ENCODE results near the gene IDI1. TPM values are rescaled to one million over a fixed set of nuclear protein-coding genes. Genes with fewer than 3 reads are reported as not detected.

The IDI1 gene
- total and polyA plus RNA-seq, 2 of the 13 experiments (the other 11 are each of a cell fraction or from before 2014, with no cell fraction given), result 44.4 to 145 TPM

- TF ChIP-seq, protein P1, sequence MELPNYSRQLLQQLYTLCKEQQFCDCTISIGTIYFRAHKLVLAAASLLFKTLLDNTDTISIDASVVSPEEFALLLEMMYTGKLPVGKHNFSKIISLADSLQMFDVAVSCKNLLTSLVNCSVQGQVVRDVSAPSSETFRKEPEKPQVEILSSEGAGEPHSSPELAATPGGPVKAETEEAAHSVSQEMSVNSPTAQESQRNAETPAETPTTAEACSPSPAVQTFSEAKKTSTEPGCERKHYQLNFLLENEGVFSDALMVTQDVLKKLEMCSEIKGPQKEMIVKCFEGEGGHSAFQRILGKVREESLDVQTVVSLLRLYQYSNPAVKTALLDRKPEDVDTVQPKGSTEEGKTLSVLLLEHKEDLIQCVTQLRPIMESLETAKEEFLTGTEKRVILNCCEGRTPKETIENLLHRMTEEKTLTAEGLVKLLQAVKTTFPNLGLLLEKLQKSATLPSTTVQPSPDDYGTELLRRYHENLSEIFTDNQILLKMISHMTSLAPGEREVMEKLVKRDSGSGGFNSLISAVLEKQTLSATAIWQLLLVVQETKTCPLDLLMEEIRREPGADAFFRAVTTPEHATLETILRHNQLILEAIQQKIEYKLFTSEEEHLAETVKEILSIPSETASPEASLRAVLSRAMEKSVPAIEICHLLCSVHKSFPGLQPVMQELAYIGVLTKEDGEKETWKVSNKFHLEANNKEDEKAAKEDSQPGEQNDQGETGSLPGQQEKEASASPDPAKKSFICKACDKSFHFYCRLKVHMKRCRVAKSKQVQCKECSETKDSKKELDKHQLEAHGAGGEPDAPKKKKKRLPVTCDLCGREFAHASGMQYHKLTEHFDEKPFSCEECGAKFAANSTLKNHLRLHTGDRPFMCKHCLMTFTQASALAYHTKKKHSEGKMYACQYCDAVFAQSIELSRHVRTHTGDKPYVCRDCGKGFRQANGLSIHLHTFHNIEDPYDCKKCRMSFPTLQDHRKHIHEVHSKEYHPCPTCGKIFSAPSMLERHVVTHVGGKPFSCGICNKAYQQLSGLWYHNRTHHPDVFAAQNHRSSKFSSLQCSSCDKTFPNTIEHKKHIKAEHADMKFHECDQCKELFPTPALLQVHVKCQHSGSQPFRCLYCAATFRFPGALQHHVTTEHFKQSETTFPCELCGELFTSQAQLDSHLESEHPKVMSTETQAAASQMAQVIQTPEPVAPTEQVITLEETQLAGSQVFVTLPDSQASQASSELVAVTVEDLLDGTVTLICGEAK (IDR thresholded peaks at IDR 0.05), result no peak
- TF ChIP-seq, protein P1 (CRISPR knock-in tag; IDR thresholded peaks at IDR 0.05), result no peak
- TF ChIP-seq TEF (CRISPR knock-in tag; IDR thresholded peaks at IDR 0.05) (no peak), CCAR2 (optimal IDR thresholded peaks at IDR 0.05; ENCODE audit: low read depth, low read length) (no peak), ZNF598 (CRISPR knock-in tag; IDR thresholded peaks at IDR 0.05; ENCODE audit: borderline replicate concordance) (no peak), ZNF317 (CRISPR knock-in tag; IDR thresholded peaks at IDR 0.05) (no peak), HNRNPL (IDR thresholded peaks at IDR 0.05; ENCODE audit: low read depth, low read length) (no peak), SRSF4 (IDR thresholded peaks at IDR 0.05; ENCODE audit: low read depth, low read length, poor library complexity, severe bottlenecking) (no peak)
- TF ChIP-seq, protein P2, sequence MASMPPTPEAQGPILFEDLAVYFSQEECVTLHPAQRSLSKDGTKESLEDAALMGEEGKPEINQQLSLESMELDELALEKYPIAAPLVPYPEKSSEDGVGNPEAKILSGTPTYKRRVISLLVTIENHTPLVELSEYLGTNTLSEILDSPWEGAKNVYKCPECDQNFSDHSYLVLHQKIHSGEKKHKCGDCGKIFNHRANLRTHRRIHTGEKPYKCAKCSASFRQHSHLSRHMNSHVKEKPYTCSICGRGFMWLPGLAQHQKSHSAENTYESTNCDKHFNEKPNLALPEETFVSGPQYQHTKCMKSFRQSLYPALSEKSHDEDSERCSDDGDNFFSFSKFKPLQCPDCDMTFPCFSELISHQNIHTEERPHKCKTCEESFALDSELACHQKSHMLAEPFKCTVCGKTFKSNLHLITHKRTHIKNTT (CRISPR knock-in tag; IDR thresholded peaks at IDR 0.05), result no peak
- TF ChIP-seq, protein P3, sequence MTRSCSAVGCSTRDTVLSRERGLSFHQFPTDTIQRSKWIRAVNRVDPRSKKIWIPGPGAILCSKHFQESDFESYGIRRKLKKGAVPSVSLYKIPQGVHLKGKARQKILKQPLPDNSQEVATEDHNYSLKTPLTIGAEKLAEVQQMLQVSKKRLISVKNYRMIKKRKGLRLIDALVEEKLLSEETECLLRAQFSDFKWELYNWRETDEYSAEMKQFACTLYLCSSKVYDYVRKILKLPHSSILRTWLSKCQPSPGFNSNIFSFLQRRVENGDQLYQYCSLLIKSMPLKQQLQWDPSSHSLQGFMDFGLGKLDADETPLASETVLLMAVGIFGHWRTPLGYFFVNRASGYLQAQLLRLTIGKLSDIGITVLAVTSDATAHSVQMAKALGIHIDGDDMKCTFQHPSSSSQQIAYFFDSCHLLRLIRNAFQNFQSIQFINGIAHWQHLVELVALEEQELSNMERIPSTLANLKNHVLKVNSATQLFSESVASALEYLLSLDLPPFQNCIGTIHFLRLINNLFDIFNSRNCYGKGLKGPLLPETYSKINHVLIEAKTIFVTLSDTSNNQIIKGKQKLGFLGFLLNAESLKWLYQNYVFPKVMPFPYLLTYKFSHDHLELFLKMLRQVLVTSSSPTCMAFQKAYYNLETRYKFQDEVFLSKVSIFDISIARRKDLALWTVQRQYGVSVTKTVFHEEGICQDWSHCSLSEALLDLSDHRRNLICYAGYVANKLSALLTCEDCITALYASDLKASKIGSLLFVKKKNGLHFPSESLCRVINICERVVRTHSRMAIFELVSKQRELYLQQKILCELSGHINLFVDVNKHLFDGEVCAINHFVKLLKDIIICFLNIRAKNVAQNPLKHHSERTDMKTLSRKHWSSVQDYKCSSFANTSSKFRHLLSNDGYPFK (CRISPR knock-in tag; IDR thresholded peaks at IDR 0.05; ENCODE audit: borderline replicate concordance), result no peak
- TF ChIP-seq, protein P4, sequence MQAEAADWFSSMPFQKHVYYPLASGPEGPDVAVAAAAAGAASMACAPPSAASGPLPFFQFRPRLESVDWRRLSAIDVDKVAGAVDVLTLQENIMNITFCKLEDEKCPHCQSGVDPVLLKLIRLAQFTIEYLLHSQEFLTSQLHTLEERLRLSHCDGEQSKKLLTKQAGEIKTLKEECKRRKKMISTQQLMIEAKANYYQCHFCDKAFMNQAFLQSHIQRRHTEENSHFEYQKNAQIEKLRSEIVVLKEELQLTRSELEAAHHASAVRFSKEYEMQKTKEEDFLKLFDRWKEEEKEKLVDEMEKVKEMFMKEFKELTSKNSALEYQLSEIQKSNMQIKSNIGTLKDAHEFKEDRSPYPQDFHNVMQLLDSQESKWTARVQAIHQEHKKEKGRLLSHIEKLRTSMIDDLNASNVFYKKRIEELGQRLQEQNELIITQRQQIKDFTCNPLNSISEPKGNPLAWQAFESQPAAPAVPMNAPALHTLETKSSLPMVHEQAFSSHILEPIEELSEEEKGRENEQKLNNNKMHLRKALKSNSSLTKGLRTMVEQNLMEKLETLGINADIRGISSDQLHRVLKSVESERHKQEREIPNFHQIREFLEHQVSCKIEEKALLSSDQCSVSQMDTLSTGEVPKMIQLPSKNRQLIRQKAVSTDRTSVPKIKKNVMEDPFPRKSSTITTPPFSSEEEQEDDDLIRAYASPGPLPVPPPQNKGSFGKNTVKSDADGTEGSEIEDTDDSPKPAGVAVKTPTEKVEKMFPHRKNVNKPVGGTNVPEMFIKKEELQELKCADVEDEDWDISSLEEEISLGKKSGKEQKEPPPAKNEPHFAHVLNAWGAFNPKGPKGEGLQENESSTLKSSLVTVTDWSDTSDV (CRISPR knock-in tag; IDR thresholded peaks at IDR 0.05), result no peak
Observed at GRCh38 chr10:1034758-1035157, 14.2 kb downstream of the IDI1 start (continued).
